ENCODE measurements around the gene HECTD4. TPM values are rescaled to one million over a fixed set of nuclear protein-coding genes. Genes with fewer than 3 reads are reported as not detected.

HECTD4 gene, protein sequence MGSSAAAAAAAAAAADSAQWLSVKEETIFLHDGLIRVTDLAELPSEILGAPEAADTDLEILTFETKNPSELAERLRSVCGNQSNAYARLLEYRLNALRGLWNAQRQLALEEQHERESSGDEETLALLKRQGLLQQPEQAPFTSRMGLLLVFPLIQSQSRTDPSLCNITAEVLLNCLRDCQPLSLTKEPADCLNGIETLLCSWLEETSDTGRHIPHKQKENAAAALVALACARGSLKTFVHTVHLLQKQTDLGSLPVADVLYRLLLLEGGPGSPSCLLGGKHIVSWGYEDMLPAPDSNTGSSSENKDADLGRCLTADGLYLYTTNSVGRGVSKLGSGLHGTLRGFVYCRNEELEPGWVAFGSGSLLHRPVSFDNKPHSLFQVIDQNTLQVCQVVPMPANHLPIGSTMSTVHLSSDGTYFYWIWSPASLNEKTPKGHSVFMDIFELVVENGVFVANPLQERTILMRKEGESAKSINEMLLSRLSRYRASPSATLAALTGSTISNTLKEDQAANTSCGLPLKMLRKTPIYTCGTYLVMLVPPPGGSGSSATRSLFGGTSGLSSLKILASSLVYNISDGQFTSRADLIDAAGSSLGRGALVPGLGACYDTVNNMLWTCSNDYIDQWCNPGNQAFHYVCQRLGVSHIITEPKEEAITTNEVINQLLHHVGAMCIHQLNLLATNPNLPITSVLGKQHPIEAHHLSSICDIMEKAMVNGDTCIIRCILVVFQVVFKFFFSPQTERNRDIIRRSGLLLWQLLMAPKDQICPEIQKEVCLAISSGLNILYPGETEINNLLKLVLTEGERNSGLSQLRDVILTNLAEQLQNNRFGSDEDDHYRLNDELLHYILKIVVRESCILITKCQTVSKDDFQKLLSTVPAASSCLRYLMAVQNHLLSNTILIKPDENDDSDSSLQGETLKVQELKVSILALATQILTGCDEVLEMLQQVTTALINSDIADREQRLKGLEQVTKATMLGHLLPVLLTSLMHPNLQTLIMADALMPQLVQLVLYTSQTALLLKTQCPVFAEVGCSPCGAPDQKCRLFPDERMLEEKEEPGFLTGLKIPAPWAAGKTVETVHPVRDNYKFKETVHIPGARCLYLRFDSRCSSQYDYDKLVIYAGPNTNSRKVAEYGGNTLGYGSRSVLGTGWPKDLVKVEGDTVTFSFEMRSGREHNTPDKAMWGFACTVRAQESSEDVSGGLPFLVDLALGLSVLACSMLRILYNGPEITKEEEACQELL (N-terminal part only)
- 10 to 100 TPM; 15.8 to 17.8 TPM for total RNA-seq

DNA sequence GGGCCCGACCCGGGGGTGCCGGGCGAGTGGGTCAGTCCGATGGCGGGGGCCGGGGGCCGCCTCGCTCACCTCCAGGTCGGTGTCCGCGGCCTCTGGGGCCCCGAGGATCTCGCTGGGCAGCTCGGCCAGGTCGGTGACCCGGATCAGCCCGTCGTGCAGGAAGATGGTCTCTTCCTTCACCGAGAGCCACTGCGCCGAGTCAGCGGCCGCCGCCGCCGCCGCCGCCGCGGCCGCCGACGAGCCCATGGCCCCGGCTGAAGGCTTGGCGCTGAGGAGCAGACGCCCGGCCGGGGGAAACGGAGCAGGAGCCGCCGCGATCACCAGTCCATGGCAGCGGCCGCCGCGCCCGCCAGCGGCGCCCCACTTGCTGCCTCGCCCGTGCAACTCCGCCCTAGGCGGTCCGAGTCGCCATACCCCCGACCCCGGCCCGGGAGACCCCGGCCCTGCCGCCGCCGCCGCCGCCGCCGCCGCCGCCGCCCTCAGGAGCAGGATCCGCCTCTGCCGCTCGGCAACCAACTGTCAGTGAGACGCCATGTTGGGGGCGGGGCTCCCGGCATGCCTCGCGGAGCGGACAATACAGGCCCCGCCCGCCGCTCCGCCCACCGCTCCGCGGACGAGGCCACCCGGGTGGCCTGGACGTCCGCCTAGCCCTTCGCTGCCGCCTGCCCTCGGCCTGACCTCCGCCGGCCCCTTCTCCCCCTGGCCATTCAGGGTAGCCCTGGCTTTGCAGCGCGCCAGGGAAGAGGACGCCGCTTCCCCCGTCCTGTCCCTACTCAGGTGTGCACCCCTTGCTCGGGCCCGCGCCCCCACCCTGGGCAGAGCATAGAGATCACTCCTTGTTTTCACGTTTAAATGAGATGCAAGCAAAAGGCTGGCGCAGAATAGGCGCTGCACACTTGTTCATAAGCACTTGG, at the start of gene HECTD4:
HECTD4 (minus strand) TSS at position 549 of the 914 bp plus-strand sequence; CDS start at position 246, 303 bp downstream.
- no peaks in the 10 kb centered on the region for H3K27me3 Mint-ChIP-seq
- H3K4me1 Mint-ChIP-seq: peaks cover 19% of the 10 kb centered on the region
- DNase-seq: peak; percentile 96
- peaks cover 3% of the 10 kb centered on the region for H3K36me3 Mint-ChIP-seq
- peak within 1 kb of the TSS; percentile 92 for H3K27ac Mint-ChIP-seq
- peak within 1 kb of the TSS; percentile 99 for H3K4me3 Mint-ChIP-seq
- no peaks in the 10 kb centered on the region for H3K9me3 Mint-ChIP-seq

DNA sequence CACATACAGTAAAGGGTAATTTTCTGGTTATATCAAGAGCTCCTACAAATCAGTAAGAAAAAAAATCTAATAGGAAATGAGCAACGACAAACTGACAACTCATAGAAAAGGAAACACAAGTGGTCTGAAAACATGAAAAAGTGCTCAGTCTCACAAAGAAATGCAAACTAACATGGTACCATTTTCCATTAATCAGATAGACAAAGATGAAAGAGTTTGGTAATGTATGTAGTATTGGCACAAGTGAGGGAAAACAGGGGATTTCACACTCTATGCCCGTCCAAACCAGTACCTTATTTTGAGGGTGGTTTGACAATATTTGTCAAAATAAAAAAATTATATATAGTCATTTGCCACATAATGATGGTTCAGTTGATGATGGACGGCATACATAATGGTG, 49.7 kb upstream of the HECTD4 start:
- Mint-ChIP-seq H3K4me1 (peaks cover 27% of the 10 kb centered on the region), H3K4me3 (no peak overlapping the region), H3K27ac (peak overlapping the region; percentile 85), H3K9me3 (no peaks in the 10 kb centered on the region), H3K36me3 (peaks cover 23% of the 10 kb centered on the region), H3K27me3 (no peaks in the 10 kb centered on the region)
- DNase-seq: no peak

DNA sequence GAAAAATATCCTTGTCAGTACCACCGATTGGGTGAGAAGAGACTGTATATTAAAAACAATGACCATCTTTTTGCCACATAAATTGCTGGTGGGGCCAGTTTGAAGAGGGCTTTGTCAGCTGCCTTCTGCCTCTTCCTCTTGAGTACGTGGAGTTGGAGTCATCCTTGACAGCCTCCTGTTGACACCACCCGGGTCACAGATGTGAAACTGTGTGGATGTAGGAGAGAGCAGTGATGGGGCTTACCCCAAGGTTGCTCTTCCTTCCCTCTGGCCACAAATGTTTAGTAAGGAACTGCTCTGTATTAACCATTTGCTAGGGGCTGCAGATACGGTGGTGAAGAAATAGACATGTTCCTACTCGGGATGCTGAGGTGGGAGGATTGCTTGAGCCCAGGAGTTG, 48.7 kb upstream of the HECTD4 start:
- H3K4me1 Mint-ChIP-seq: peaks cover 27% of the 10 kb centered on the region
- no peaks in the 10 kb centered on the region for H3K9me3 Mint-ChIP-seq
- H3K27ac Mint-ChIP-seq: peak overlapping the region; percentile 85
- H3K4me3 Mint-ChIP-seq: peak overlapping the region; percentile 9
- DNase-seq: peak; percentile 16
- H3K36me3 Mint-ChIP-seq: peaks cover 25% of the 10 kb centered on the region
- no peaks in the 10 kb centered on the region for H3K27me3 Mint-ChIP-seq

DNA sequence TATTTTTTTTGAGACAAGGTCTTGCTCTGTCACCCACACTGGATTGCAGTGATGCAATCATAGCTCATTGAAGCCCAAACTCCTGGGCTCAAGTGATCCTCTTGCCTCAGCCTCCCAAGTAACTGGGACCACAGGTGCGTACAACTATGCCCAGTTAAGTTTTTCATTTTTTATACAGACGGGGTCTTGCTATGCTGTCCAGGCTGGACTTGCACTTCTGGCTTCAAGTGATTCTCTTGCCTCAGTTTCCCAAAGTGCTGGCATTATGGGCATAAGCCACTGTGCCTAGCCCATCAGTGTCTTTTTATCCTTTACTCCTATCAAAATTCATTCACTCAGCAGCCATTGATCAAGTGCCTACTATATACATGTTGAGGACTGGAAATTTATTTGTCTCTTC, 45.5 kb upstream of the HECTD4 start:
- Mint-ChIP-seq H3K27me3 (no peaks in the 10 kb centered on the region), H3K4me1 (peaks cover 39% of the 10 kb centered on the region), H3K27ac (no peak overlapping the region), H3K4me3 (no peak overlapping the region), H3K9me3 (no peaks in the 10 kb centered on the region), H3K36me3 (peaks cover 19% of the 10 kb centered on the region)
- no peak for DNase-seq

DNA sequence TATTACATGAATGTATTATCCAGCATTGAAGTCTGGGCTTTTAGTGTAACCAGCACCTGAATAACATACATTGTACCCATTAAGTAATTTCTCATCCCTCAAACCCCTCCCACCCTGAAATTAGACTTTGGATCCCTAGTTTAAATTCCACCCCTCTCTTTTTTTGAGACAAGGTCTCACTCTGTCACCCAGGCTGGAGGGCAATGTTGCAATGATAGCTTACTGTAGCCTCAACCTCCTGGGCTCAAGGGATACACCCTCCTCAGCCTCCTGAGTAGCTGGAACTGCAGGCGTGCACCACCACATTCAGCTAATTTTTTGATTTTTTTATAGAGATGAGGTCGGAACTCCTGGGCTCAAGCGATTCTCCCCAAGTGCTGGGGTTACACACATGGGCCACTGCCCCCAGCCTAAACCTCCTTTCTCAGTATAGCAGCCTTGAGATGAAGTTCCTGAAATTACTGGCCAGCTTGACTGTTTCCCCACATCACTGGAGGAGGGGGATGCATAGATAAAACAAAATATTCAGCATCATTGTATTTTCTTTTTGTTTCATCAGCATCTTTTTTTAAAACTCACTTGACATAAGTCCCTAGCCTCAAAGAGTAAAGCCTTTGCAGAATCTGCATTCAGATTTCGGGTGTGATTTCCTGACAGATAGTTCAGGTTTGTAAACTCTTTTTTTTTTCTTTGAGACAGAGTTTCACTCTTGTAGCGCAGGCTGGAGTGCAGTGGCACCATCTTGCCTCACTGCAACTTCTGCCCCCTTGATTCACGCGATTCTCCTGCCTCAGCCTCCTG, 43.6 kb upstream of the HECTD4 start:
- no peak for DNase-seq
- Mint-ChIP-seq H3K27me3 (no peaks in the 10 kb centered on the region), H3K4me1 (peaks cover 43% of the 10 kb centered on the region), H3K36me3 (peaks cover 14% of the 10 kb centered on the region), H3K9me3 (no peaks in the 10 kb centered on the region), H3K4me3 (no peak overlapping the region), H3K27ac (no peak overlapping the region)

DNA sequence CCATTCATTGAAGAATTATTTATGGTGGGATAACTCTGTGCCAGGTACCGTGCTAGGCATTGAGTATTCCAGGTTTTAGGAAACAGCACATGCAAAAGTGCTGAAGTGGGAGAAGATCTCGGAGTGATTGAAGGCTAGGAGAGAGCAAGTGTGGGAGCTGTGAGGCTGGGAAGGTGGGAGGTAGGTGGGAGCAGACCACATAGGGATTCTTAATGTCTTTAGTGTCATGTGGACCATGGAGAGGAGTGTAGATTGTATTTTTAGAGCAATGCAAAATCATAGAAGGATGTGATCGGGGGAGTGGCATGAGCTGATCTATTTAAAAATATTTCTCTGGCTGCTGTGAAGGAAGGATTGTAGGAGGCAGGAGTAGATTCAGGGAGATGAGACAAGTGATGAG, 41.9 kb upstream of the HECTD4 start:
- no peak for DNase-seq
- Mint-ChIP-seq H3K4me3 (peak overlapping the region; percentile 11), H3K9me3 (no peaks in the 10 kb centered on the region), H3K27ac (peak overlapping the region; percentile 6), H3K36me3 (peaks cover 24% of the 10 kb centered on the region), H3K4me1 (peaks cover 49% of the 10 kb centered on the region), H3K27me3 (no peaks in the 10 kb centered on the region)

DNA sequence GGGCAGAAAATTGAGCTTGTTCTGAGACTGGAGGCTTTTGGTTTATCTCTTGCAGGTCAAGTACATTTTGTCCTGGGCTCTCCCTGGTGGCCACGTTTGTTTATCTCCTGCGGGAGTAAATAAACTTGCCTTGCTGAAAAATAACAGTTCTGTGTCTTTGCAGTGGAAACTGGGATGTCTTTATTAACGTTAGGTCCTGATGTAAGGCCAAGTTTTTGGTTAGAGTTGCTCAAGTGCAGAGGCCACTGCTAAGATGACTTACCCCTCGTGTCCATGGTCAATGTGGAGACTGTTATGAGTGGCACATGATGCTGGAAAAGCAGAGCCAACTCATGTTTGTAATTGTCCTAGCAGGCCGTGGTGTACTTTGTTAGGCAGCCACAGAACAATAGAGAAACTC, 40.3 kb upstream of the HECTD4 start:
- no peak overlapping the region for H3K4me3 Mint-ChIP-seq
- DNase-seq: no peak
- H3K36me3 Mint-ChIP-seq: peaks cover 20% of the 10 kb centered on the region
- no peak overlapping the region for H3K27ac Mint-ChIP-seq
- H3K9me3 Mint-ChIP-seq: no peaks in the 10 kb centered on the region
- H3K27me3 Mint-ChIP-seq: no peaks in the 10 kb centered on the region
- peaks cover 46% of the 10 kb centered on the region for H3K4me1 Mint-ChIP-seq

DNA sequence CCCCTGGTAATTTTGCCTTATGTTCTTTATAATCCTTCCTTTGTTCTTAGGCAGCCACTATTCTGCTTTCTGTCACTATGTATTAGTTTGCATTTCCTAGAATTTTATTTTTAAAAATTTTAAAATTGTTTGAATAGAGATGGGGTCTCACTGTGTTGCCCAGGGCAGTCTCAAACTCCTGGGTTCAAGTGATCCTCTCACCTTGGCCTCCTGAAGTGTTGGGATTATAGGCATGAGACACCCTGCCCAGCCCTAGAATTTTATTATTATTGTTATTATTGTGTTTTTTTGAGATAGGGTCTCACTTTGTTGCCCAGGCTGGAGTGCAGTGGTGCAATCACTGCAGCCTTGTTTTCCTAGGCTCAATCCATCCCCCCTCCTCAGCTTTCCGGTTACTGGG, 39.1 kb upstream of the HECTD4 start:
- H3K27ac Mint-ChIP-seq: no peak overlapping the region
- no peak overlapping the region for H3K4me3 Mint-ChIP-seq
- H3K27me3 Mint-ChIP-seq: no peaks in the 10 kb centered on the region
- no peak for DNase-seq
- H3K9me3 Mint-ChIP-seq: no peaks in the 10 kb centered on the region
- peaks cover 46% of the 10 kb centered on the region for H3K4me1 Mint-ChIP-seq
- H3K36me3 Mint-ChIP-seq: peaks cover 18% of the 10 kb centered on the region

DNA sequence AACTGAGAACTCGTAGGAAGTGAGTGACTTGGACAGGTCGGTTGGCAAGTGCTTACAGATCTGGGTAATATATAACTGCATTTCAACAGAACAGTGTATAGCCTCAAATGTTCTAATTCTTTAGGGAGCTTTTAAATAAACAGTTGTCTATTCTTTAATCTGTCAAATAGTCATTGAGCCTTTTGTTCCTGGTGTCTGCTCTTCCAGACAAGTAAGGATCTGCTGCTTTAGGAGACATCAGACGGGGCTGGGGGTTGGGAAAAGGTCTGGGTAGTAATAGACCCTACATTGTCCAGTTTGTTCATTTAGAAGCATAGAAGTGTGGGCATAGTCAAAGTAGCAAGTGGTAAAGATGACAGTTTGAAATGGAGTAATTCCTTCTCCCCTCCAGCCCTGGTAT, 38.5 kb upstream of the HECTD4 start:
- Mint-ChIP-seq H3K27ac (peak overlapping the region; percentile 49), H3K9me3 (no peaks in the 10 kb centered on the region), H3K4me1 (peaks cover 44% of the 10 kb centered on the region), H3K36me3 (peaks cover 18% of the 10 kb centered on the region), H3K4me3 (peak overlapping the region; percentile 95), H3K27me3 (no peaks in the 10 kb centered on the region)
- DNase-seq: no peak

DNA sequence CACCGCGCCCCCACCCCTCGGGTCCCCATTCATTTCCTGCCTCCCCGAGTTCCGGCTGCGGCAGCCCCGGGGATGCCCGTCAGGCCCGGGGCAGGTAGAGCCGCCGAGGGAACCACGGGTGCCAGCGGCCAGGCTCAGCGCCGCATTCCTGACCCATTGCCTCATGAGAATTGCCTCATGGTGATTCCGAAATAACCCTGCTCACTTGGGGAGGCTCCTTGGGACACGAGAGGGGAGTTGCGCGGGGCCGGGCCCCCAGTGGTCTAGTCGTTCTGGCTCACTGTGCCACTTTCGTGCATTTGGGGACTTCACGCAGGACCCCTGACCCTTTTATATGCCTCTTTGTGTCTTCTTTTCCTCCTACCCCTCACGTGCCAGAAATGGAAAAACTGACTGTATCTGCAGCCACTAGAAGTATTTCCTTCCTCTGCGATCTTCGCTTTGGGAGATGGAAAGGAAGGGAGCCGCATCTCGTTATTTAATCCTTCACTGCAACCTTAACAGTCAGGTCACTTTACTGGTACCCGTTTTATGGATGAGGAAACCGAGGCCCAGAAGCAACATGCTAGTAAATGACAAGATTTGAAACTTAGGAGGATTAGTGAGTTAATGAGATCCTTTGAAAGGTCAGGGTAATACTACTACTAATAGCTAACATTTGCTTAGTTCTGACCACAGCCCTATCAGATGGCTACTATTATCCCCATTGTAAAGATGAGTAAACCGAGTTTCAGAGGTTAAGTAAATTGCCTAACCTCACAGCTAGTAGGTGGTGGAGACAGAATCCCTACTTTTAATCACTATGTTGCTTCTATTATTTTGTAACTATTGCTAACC, 37.3 kb upstream of the HECTD4 start:
- peak overlapping the region; percentile 97 for H3K27ac Mint-ChIP-seq
- H3K9me3 Mint-ChIP-seq: no peaks in the 10 kb centered on the region
- no peaks in the 10 kb centered on the region for H3K27me3 Mint-ChIP-seq
- H3K36me3 Mint-ChIP-seq: peaks cover 18% of the 10 kb centered on the region
- H3K4me1 Mint-ChIP-seq: peaks cover 44% of the 10 kb centered on the region
- no peak for DNase-seq
- peak overlapping the region; percentile 95 for H3K4me3 Mint-ChIP-seq

DNA sequence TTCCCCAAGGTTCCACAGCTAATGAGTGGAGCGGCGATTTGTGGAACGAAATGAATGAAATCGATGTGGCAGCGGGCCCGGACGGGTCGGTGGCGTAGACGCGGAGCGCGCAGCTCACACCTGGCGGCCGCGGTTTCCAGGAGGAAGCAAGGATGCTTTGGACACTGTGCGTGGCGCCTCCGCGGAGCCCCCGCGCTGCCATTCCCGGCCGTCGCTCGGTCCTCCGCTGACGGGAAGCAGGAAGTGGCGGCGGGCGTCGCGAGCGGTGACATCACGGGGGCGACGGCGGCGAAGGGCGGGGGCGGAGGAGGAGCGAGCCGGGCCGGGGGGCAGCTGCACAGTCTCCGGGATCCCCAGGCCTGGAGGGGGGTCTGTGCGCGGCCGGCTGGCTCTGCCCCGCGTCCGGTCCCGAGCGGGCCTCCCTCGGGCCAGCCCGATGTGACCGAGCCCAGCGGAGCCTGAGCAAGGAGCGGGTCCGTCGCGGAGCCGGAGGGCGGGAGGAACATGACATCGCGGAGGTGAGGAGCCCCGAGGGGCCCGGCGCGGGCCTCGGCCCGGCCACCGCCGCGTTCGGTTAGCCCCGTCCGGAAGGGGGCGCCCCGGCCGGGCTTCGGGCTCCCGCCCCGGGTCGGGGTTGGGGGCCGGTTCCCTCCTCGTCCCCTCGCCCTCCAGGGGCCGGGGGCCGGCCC, 36.5 kb upstream of the HECTD4 start, which contains the start of gene PTPN11:
PTPN11 (plus strand) TSS at position 340 of the 689 bp plus-strand sequence; CDS start at position 505, 165 bp downstream.
- Mint-ChIP-seq H3K27ac (peak within 1 kb of the TSS; percentile 97), H3K4me3 (peak within 1 kb of the TSS; percentile 95), H3K36me3 (peaks cover 12% of the 10 kb centered on the region), H3K4me1 (peaks cover 37% of the 10 kb centered on the region), H3K9me3 (no peaks in the 10 kb centered on the region), H3K27me3 (no peaks in the 10 kb centered on the region)
- peak; percentile 92 for DNase-seq

DNA sequence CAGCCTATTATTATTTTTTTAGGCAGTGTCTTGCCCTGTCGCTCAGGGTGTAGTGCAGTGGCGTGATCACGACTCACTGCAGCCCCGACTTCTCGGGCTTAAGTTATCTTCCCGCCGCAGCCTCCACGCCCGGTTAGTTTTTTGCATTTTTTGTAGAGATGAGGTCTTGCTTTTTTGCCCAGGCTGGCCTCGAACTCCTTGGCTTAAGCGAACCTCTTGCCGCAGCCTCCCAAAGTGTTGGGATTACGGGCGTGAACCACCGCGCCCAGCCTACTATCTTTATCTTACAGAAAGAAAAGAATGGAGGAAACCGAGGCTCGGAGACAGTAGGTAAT, 36.0 kb upstream of the HECTD4 start:
- H3K27me3 Mint-ChIP-seq: no peaks in the 10 kb centered on the region

More for the DNA sequence above, 36.0 kb upstream of the HECTD4 start:
- no peak for DNase-seq
- peaks cover 36% of the 10 kb centered on the region for H3K4me1 Mint-ChIP-seq
- H3K36me3 Mint-ChIP-seq: peaks cover 12% of the 10 kb centered on the region
- H3K4me3 Mint-ChIP-seq: peak overlapping the region; percentile 95
- H3K9me3 Mint-ChIP-seq: no peaks in the 10 kb centered on the region
- peak overlapping the region; percentile 97 for H3K27ac Mint-ChIP-seq

Measured in activated naive CD8-positive, alpha-beta T cell treated with anti-CD3 and anti-CD28 coated beads for 36 hours (primary cell).